Stimulated activated CD8-positive, alpha-beta memory T cell treated with anti-CD3 and anti-CD28 coated beads, Interleukin-15, amount 100 ng/mL, for 24 hours (primary cell): ENCODE measurements around the gene BRD8.

Source experiments
- DNase-seq: peaks from one replicate; pipeline ENCODE4 v3.0.0-alpha.2; 2020; ENCODE audit warnings: low read depth

The BRD8 gene

GRCh38 chr5:138096997-138097828 lies 81.2 kb downstream of the BRD8 start:
- no peak for DNase-seq

DNA sequence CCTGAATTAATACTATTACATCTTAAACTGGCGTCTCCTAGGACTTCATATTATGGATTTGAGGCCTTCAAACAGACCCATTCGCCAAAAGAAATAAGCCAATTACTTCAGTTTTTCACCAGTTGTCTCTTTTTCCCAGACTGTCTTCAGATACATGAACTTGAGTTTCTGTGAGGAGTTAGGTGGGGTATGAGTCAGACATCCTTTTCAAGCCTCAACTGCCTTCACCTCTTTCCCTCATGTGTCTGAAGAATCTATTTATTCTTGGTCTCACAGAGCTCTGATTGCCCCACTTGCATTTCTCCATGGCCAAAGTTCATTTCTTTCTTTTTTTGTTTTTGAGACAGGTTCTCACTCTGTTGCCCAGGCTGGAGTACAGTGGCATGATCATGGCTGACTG lies 82.1 kb downstream of the BRD8 start:
- DNase-seq: no peak

- DNase-seq: no peak
Observed at GRCh38 chr5:138095100-138095907, 83.1 kb downstream of the BRD8 start.

DNA sequence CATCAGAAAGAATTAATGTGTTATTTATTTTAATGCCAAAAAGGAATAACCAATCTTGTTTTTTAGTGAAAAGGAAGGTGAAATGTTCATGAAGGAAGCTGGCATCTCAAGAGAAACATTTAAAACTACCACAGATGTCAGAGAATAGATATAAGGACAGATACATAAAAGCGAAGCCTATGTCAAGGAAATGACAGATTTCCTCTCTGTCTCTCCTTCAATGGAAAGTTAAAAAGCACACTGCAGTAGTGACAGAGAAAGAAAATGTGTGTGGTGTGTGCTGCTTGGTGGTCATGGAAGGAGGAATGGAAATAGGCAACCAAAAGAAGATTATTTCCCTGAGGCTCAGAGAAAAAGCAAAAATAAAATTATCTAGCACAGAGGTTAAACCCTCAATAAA lies 85.4 kb downstream of the BRD8 start:
- DNase-seq: no peak

GRCh38 chr5:138092301-138092700 lies 86.1 kb downstream of the BRD8 start:
- no peak for DNase-seq

DNA sequence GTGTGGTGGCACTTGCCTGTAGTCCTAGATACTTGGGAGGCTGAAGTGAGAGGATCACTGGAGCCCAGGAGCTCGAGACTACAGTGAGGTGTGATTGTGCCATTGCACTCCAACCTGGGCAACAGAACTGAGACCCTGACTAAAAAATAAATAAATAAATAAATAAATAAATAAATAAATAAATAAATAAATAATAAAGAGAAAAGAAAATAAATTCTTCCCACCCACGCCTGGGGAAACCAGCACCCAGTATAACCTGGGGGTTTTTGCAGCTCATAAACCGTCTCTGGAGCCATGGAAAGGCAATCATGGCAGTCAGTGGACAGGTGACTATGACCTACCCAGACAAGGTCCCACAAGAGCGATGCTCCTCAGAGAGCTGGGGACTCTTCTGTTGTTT lies 86.7 kb downstream of the BRD8 start:
- no peak for DNase-seq
